Spleen (tissue), 3 donors: ENCODE data around the gene MBD5.

ENCODE experiments used
- POLR2A ChIP-seq, 3 donors: fragments of 450-650 bp; IDR thresholded peaks; one replicate each; pipeline ENCODE4 v1.5.1; 2017; ENCODE audit warnings: antibody characterized with exemption in 3 of 3, mild to moderate bottlenecking in 1 of 3
- POLR2AphosphoS5 ChIP-seq, 3 donors: sonication (generic); formaldehyde crosslinking; IDR thresholded peaks; one replicate each; pipeline ENCODE4 v1.5.1; 2017; ENCODE audit warnings: antibody characterized with exemption in 3 of 3

DNA sequence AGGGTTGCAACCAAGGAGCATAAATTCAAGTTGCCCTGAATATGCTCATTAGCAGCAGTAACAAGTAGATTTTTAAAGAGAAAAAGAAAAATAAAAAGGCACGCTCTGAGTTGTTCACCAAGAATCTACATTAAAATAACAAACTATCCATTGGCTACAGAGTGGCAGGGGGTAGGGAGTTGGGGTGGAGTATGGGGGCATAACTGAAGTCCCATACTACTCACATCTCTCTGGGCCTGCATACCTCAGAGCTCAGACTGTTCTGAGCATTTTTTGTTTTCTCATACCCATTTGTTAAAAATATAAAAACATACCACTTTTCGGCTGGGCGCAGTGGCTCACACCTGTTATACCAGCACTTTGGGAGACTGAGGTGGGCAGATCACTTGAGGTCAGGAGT lies 31.8 kb upstream of the MBD5 start:
- TF ChIP-seq POLR2A (IDR thresholded peaks at IDR 0.05): no peak
- TF ChIP-seq POLR2AphosphoS5 (IDR thresholded peaks at IDR 0.05): no peak
